Activated naive CD4-positive, alpha-beta T cell treated with anti-CD3 and anti-CD28 coated beads, Interleukin-2, amount 50 U/mL, for 24 hours (primary cell): Measurements from ENCODE around the gene NTN1.
A peak's percentile ranks its signal among the peaks of the same experiment; 100 is the strongest.

Source experiments
- H3K27ac Mint-ChIP-seq: one replicate; pipeline ENCODE4 v1.8.0; 2021; ENCODE audit warnings: mild to moderate bottlenecking, mixed read lengths
- H3K27me3 Mint-ChIP-seq: one replicate; pipeline ENCODE4 v1.8.0; 2021; ENCODE audit warnings: mixed read lengths
- H3K36me3 Mint-ChIP-seq: one replicate; pipeline ENCODE4 v1.8.0; 2021; ENCODE audit warnings: mixed read lengths
- H3K4me1 Mint-ChIP-seq: one replicate; pipeline ENCODE4 v1.8.0; 2021; ENCODE audit warnings: mixed read lengths
- H3K4me3 Mint-ChIP-seq: one replicate; pipeline ENCODE4 v1.8.0; 2021; ENCODE audit warnings: mild to moderate bottlenecking, mixed read lengths
- H3K9me3 Mint-ChIP-seq: one replicate; pipeline ENCODE4 v1.8.0; 2021; ENCODE audit warnings: mixed read lengths

Gene NTN1

GRCh38 chr17:9002606-9003354 is 18.5 kb upstream of the NTN1 start:
- H3K9me3 Mint-ChIP-seq, result no peaks in the 10 kb centered on the region
- H3K4me3 Mint-ChIP-seq, result peak overlapping the region; percentile 42
- peaks cover 52% of the 10 kb centered on the region for H3K27me3 Mint-ChIP-seq
- peaks cover 11% of the 10 kb centered on the region for H3K4me1 Mint-ChIP-seq
- H3K36me3 Mint-ChIP-seq, result peaks cover 4% of the 10 kb centered on the region
- no peak overlapping the region for H3K27ac Mint-ChIP-seq

- peaks cover 11% of the 10 kb centered on the region for H3K4me1 Mint-ChIP-seq
These were observed 17.8 kb upstream of the NTN1 start for GRCh38 chr17:9003355-9004131.

GRCh38 chr17:9004132-9004960 is 17.0 kb upstream of the NTN1 start:
- H3K36me3 Mint-ChIP-seq, result peaks cover 4% of the 10 kb centered on the region
- no peak overlapping the region for H3K27ac Mint-ChIP-seq
- H3K27me3 Mint-ChIP-seq, result peaks cover 51% of the 10 kb centered on the region
- no peaks in the 10 kb centered on the region for H3K9me3 Mint-ChIP-seq
- H3K4me3 Mint-ChIP-seq, result peak overlapping the region; percentile 44
- peaks cover 11% of the 10 kb centered on the region for H3K4me1 Mint-ChIP-seq

More at GRCh38 chr17:9003355-9004131, 17.8 kb upstream of the NTN1 start:
- Mint-ChIP-seq H3K27me3 (peaks cover 50% of the 10 kb centered on the region), H3K4me3 (peak overlapping the region; percentile 44), H3K9me3 (no peaks in the 10 kb centered on the region), H3K36me3 (peaks cover 4% of the 10 kb centered on the region), H3K27ac (no peak overlapping the region)

GRCh38 chr17:9004961-9005285 is 16.4 kb upstream of the NTN1 start:
- peak overlapping the region; percentile 70 for H3K4me3 Mint-ChIP-seq
- H3K9me3 Mint-ChIP-seq, result no peaks in the 10 kb centered on the region
- H3K4me1 Mint-ChIP-seq, result peaks cover 11% of the 10 kb centered on the region
- peaks cover 51% of the 10 kb centered on the region for H3K27me3 Mint-ChIP-seq
- peaks cover 4% of the 10 kb centered on the region for H3K36me3 Mint-ChIP-seq
- no peak overlapping the region for H3K27ac Mint-ChIP-seq

- Mint-ChIP-seq H3K4me1 (peaks cover 11% of the 10 kb centered on the region), H3K27ac (peak overlapping the region; percentile 6), H3K27me3 (peaks cover 46% of the 10 kb centered on the region), H3K4me3 (no peak overlapping the region), H3K9me3 (no peaks in the 10 kb centered on the region), H3K36me3 (peaks cover 4% of the 10 kb centered on the region)
These were observed 15.0 kb upstream of the NTN1 start for GRCh38 chr17:9006175-9006767.

- H3K9me3 Mint-ChIP-seq, result no peaks in the 10 kb centered on the region
These were observed 14.1 kb upstream of the NTN1 start for GRCh38 chr17:9007052-9007714.

GRCh38 chr17:9009096-9009495 is 12.2 kb upstream of the NTN1 start:
- Mint-ChIP-seq H3K9me3 (no peaks in the 10 kb centered on the region), H3K4me3 (no peak overlapping the region), H3K36me3 (peaks cover 4% of the 10 kb centered on the region), H3K27ac (no peak overlapping the region), H3K27me3 (peaks cover 44% of the 10 kb centered on the region), H3K4me1 (peaks cover 7% of the 10 kb centered on the region)

More at GRCh38 chr17:9007052-9007714, 14.1 kb upstream of the NTN1 start:
- no peak overlapping the region for H3K4me3 Mint-ChIP-seq
- peaks cover 40% of the 10 kb centered on the region for H3K27me3 Mint-ChIP-seq
- H3K27ac Mint-ChIP-seq, result peak overlapping the region; percentile 36
- peaks cover 4% of the 10 kb centered on the region for H3K36me3 Mint-ChIP-seq
- peaks cover 11% of the 10 kb centered on the region for H3K4me1 Mint-ChIP-seq

- H3K9me3 Mint-ChIP-seq, result no peaks in the 10 kb centered on the region
- H3K4me3 Mint-ChIP-seq, result no peak overlapping the region
- H3K27ac Mint-ChIP-seq, result no peak overlapping the region
- H3K36me3 Mint-ChIP-seq, result peaks cover 4% of the 10 kb centered on the region
- peaks cover 42% of the 10 kb centered on the region for H3K27me3 Mint-ChIP-seq
- peaks cover 4% of the 10 kb centered on the region for H3K4me1 Mint-ChIP-seq
These were observed 11.6 kb upstream of the NTN1 start for GRCh38 chr17:9009737-9010136.

GRCh38 chr17:9011001-9011400 is 10.3 kb upstream of the NTN1 start:
- no peak overlapping the region for H3K27ac Mint-ChIP-seq
- no peaks in the 10 kb centered on the region for H3K4me1 Mint-ChIP-seq
- peaks cover 2% of the 10 kb centered on the region for H3K36me3 Mint-ChIP-seq
- no peak overlapping the region for H3K4me3 Mint-ChIP-seq
- H3K27me3 Mint-ChIP-seq, result peaks cover 33% of the 10 kb centered on the region
- H3K9me3 Mint-ChIP-seq, result no peaks in the 10 kb centered on the region

GRCh38 chr17:9016941-9017552 is 4.3 kb upstream of the NTN1 start:
- no peak overlapping the region for H3K27ac Mint-ChIP-seq
- H3K9me3 Mint-ChIP-seq, result no peaks in the 10 kb centered on the region
- no peaks in the 10 kb centered on the region for H3K4me1 Mint-ChIP-seq
- H3K36me3 Mint-ChIP-seq, result no peaks in the 10 kb centered on the region
- H3K27me3 Mint-ChIP-seq, result peaks cover 23% of the 10 kb centered on the region
- no peak overlapping the region for H3K4me3 Mint-ChIP-seq

- H3K4me1 Mint-ChIP-seq, result peaks cover 7% of the 10 kb centered on the region
- no peak overlapping the region for H3K4me3 Mint-ChIP-seq
- H3K27ac Mint-ChIP-seq, result no peak overlapping the region
These were observed 2.6 kb upstream of the NTN1 start for GRCh38 chr17:9018726-9019125.

GRCh38 chr17:9020096-9020823 is 1.1 kb upstream of the NTN1 start:
- Mint-ChIP-seq H3K36me3 (no peaks in the 10 kb centered on the region), H3K27ac (no peak overlapping the region), H3K9me3 (no peaks in the 10 kb centered on the region), H3K27me3 (peaks cover 33% of the 10 kb centered on the region), H3K4me3 (peak overlapping the region; percentile 73), H3K4me1 (peaks cover 17% of the 10 kb centered on the region)

More at GRCh38 chr17:9018726-9019125, 2.6 kb upstream of the NTN1 start:
- Mint-ChIP-seq H3K36me3 (no peaks in the 10 kb centered on the region), H3K9me3 (no peaks in the 10 kb centered on the region), H3K27me3 (peaks cover 19% of the 10 kb centered on the region)

GRCh38 chr17:9020824-9021157 is 519 bp upstream of the NTN1 start:
- peaks cover 35% of the 10 kb centered on the region for H3K27me3 Mint-ChIP-seq
- no peaks in the 10 kb centered on the region for H3K9me3 Mint-ChIP-seq
- H3K4me3 Mint-ChIP-seq, result peak overlapping the region; percentile 73
- peaks cover 17% of the 10 kb centered on the region for H3K4me1 Mint-ChIP-seq
- H3K27ac Mint-ChIP-seq, result no peak overlapping the region
- no peaks in the 10 kb centered on the region for H3K36me3 Mint-ChIP-seq

- Mint-ChIP-seq H3K4me1 (peaks cover 17% of the 10 kb centered on the region), H3K27me3 (peaks cover 45% of the 10 kb centered on the region), H3K9me3 (no peaks in the 10 kb centered on the region), H3K27ac (no peak overlapping the region), H3K4me3 (peak overlapping the region; percentile 96), H3K36me3 (no peaks in the 10 kb centered on the region)
These were observed 772 bp downstream of the NTN1 start for GRCh38 chr17:9021992-9022572.
